IMR-90 (cell line): ENCODE measurements around the gene MALRD1. TPM values are rescaled to one million over a fixed set of nuclear protein-coding genes. Genes with fewer than 3 reads are reported as not detected.

Source experiments
- ATAC-seq: fragments of 200-7000 bp; cut with Tn5 transposase; 2 replicates; pipeline ENCODE4 v1.9.1; 2020; ENCODE audit warnings: low read depth, mild to moderate bottlenecking, moderate library complexity
- BruUV-seq: library from RNA; stranded (reverse); fragments of 400-500 nt; replicated peaks from 2 replicates; lab custom pipeline; 2021; lab: Mats Ljungman, UMichigan
- CTCF ChIA-PET: fragments of 300-600 bp; formaldehyde crosslinking; extraction: SDS; loops from one replicate; lab custom pipeline; 2021; ENCODE audit warnings: antibody characterized with exemption; lab: Yijun Ruan, JAX
- POLR2A ChIA-PET: fragments of 300-600 bp; sonication (Branson Sonifier 250); formaldehyde crosslinking; loops from one replicate; lab custom pipeline; 2022; ENCODE audit warnings: antibody characterized with exemption; ENCODE audit not compliant: unreplicated experiment; lab: Charles Lee
- DNase-seq: peaks from one replicate; pipeline ENCODE4 v3.0.0; 2013
- H2AFZ ChIP-seq: replicated peaks from 2 replicates; pipeline ENCODE3; 2013; ENCODE audit warnings: low read length, mild to moderate bottlenecking; ENCODE audit not compliant: poor library complexity
- H2AK5ac ChIP-seq: 2 replicates; pipeline ENCODE4 v1.6.1; 2013; ENCODE audit warnings: low read depth, low read length, inconsistent platforms
- H2AK9ac ChIP-seq: replicated peaks from 2 replicates; pipeline ENCODE3; 2013; ENCODE audit warnings: mild to moderate bottlenecking, low read depth, low read length, moderate library complexity; ENCODE audit not compliant: poor library complexity
- H2BK120ac ChIP-seq: 2 replicates; pipeline ENCODE4 v1.6.1; 2013; ENCODE audit warnings: low read depth, low read length, inconsistent platforms
- H2BK15ac ChIP-seq: 3 replicates; pipeline ENCODE4 v1.6.1; 2013; ENCODE audit warnings: low read depth, low read length, inconsistent platforms
- H2BK20ac ChIP-seq: 2 replicates; pipeline ENCODE4 v1.6.1; 2013; ENCODE audit warnings: low read depth, mild to moderate bottlenecking, inconsistent platforms, low read length, moderate library complexity
- H2BK5ac ChIP-seq: 2 replicates; pipeline ENCODE4 v1.6.1; 2013; ENCODE audit warnings: mild to moderate bottlenecking, low read depth, low read length, inconsistent platforms; ENCODE audit not compliant: poor library complexity, severe bottlenecking
- H3K14ac ChIP-seq: replicated peaks from 2 replicates; pipeline ENCODE4 v1.6.1; 2013; ENCODE audit warnings: low read depth, low read length, inconsistent platforms
- H3K18ac ChIP-seq: 2 replicates; pipeline ENCODE4 v1.6.1; 2013; ENCODE audit warnings: low read depth, low read length, control low read depth
- H3K23ac ChIP-seq: 2 replicates; pipeline ENCODE4 v1.6.1; 2013; ENCODE audit warnings: low read depth, low read length, inconsistent platforms
- H3K27ac ChIP-seq: 2 replicates; pipeline ENCODE4 v1.5.1; 2013; ENCODE audit warnings: mild to moderate bottlenecking, control low read depth, low read length; ENCODE audit not compliant: insufficient read depth
- H3K27me3 ChIP-seq: 2 replicates; pipeline ENCODE4 v1.6.1; 2013; ENCODE audit warnings: low read length; ENCODE audit not compliant: control insufficient read depth, insufficient read depth
- H3K36me3 ChIP-seq: 2 replicates; pipeline ENCODE4 v1.6.1; 2013; ENCODE audit warnings: low read length, mixed read lengths; ENCODE audit not compliant: control insufficient read depth, insufficient read depth
- H3K4ac ChIP-seq: 2 replicates; pipeline ENCODE4 v1.6.1; 2013; ENCODE audit warnings: low read depth, low read length, inconsistent platforms
- H3K4me1 ChIP-seq: 2 replicates; pipeline ENCODE4 v1.6.1; 2013; ENCODE audit warnings: low read length, mixed read lengths; ENCODE audit not compliant: control insufficient read depth, insufficient read depth
- H3K4me2 ChIP-seq: 2 replicates; pipeline ENCODE4 v1.6.1; 2013; ENCODE audit warnings: low read depth, mild to moderate bottlenecking, control low read depth, low read length, moderate library complexity
- H3K4me3 ChIP-seq: 2 replicates; pipeline ENCODE4 v1.5.1; 2013; ENCODE audit warnings: low read depth, mild to moderate bottlenecking, control low read depth, low read length, moderate library complexity; ENCODE audit not compliant: insufficient read depth
- H3K56ac ChIP-seq: 2 replicates; pipeline ENCODE4 v1.6.1; 2013; ENCODE audit warnings: low read length, inconsistent platforms; ENCODE audit not compliant: insufficient read depth; ENCODE audit errors: extremely low read depth
- H3K79me1 ChIP-seq, 2 experiments: 2 replicates each; pipeline ENCODE4 v1.6.1; 2013; ENCODE audit warnings: low read length in 2 of 2, inconsistent platforms in 1 of 2, low read depth in 1 of 2
- H3K9ac ChIP-seq: 2 replicates; pipeline ENCODE4 v1.6.1; 2013; ENCODE audit warnings: low read depth, low read length, control low read depth
- H3K9me1 ChIP-seq: 2 replicates; pipeline ENCODE4 v1.6.1; 2013; ENCODE audit warnings: low read length, inconsistent platforms; ENCODE audit not compliant: insufficient read depth
- H3K9me3 ChIP-seq: 2 replicates; pipeline ENCODE4 v1.6.1; 2013; ENCODE audit warnings: low read length; ENCODE audit not compliant: control insufficient read depth, insufficient read depth
- H4K20me1 ChIP-seq: 2 replicates; pipeline ENCODE4 v1.6.1; 2013; ENCODE audit warnings: low read length, inconsistent platforms; ENCODE audit not compliant: insufficient read depth
- H4K5ac ChIP-seq: 2 replicates; pipeline ENCODE4 v1.6.1; 2013; ENCODE audit warnings: mild to moderate bottlenecking, low read depth, low read length, control low read depth
- H4K8ac ChIP-seq, 2 experiments: 2 replicates each; pipeline ENCODE4 v1.6.1; 2013; ENCODE audit warnings: low read depth in 2 of 2, low read length in 2 of 2, control low read depth in 1 of 2, inconsistent platforms in 1 of 2
- H4K91ac ChIP-seq: 2 replicates; pipeline ENCODE4 v1.6.1; 2013; ENCODE audit warnings: low read depth, low read length, inconsistent platforms; ENCODE audit not compliant: insufficient read depth
- BHLHE40 ChIP-seq: fragments of 150-350 bp; IDR thresholded peaks from 2 replicates; pipeline ENCODE4 v1.6.1; 2016; ENCODE audit warnings: mild to moderate bottlenecking, low read depth, low read length
- CEBPB ChIP-seq: IDR thresholded peaks from 2 replicates; pipeline ENCODE4 v1.6.1; 2012; ENCODE audit warnings: low read depth, low read length, improper control_type of control experiment
- CHD1 ChIP-seq: IDR thresholded peaks from 2 replicates; pipeline ENCODE4 v1.6.1; 2012; ENCODE audit warnings: low read depth, low read length, improper control_type of control experiment
- FOS ChIP-seq: fragments of 150-350 bp; IDR thresholded peaks from 2 replicates; pipeline ENCODE4 v1.6.1; 2016; ENCODE audit warnings: low read depth, low read length
- MAFK ChIP-seq: IDR thresholded peaks from 2 replicates; pipeline ENCODE4 v1.6.1; 2012; ENCODE audit warnings: low read depth, low read length, improper control_type of control experiment
- MAZ ChIP-seq: IDR thresholded peaks from 2 replicates; pipeline ENCODE4 v1.6.1; 2012; ENCODE audit warnings: low read depth, mild to moderate bottlenecking, low read length, improper control_type of control experiment, moderate library complexity, borderline replicate concordance
- MXI1 ChIP-seq: IDR thresholded peaks from 2 replicates; pipeline ENCODE4 v1.6.1; 2012; ENCODE audit warnings: low read depth, mild to moderate bottlenecking, low read length, moderate library complexity, borderline replicate concordance
- NFE2L2 ChIP-seq: fragments of 150-350 bp; IDR thresholded peaks from 2 replicates; pipeline ENCODE4 v1.6.1; 2016; ENCODE audit warnings: low read depth, mild to moderate bottlenecking, low read length
- POLR2A ChIP-seq: IDR thresholded peaks from 2 replicates; pipeline ENCODE4 v1.6.1; 2012; ENCODE audit warnings: mild to moderate bottlenecking, low read depth, low read length
- RAD21 ChIP-seq: IDR thresholded peaks from 2 replicates; pipeline ENCODE4 v1.6.1; 2012; ENCODE audit warnings: low read length, improper control_type of control experiment
- RCOR1 ChIP-seq: IDR thresholded peaks from 2 replicates; pipeline ENCODE4 v1.6.1; 2012; ENCODE audit warnings: mild to moderate bottlenecking, low read length, improper control_type of control experiment; ENCODE audit not compliant: insufficient replicate concordance
- RFX5 ChIP-seq: IDR thresholded peaks from 2 replicates; pipeline ENCODE4 v1.8.0; 2012; ENCODE audit warnings: low read depth, mild to moderate bottlenecking, low read length, moderate library complexity
- SMC3 ChIP-seq: fragments of 150-350 bp; IDR thresholded peaks from 2 replicates; pipeline ENCODE4 v1.6.1; 2016; ENCODE audit warnings: low read depth, mild to moderate bottlenecking, antibody characterized with exemption, low read length, moderate library complexity
- WGBS, 2 experiments: methylation state at CpG; one replicate each; pipeline versions ENCODE4 v1.1.5 to v1.1.7; 2013; ENCODE audit warnings: missing lambda C conversion rate in 2 of 2; ENCODE audit not compliant: insufficient read length in 1 of 2; ENCODE audit errors: extremely low coverage in 2 of 2; 5-methylcytosine and 5-hydroxymethylcytosine counted together
- dilution Hi-C: fragments of 300-500 bp; cut with HindIII; formaldehyde crosslinking; loops from one replicate; pipeline ENCODE4 v1.14.3; 2018; ENCODE audit warnings: low sequenced_read_pairs; ENCODE audit not compliant: unreplicated experiment
- in situ Hi-C: fragments of 300-500 bp; cut with MboI; formaldehyde crosslinking; loops from 3 replicates; pipeline ENCODE4 v1.14.3; 2019; ENCODE audit warnings: low sequenced_read_pairs, inconsistent platforms, mixed read lengths
- intact Hi-C: fragments of 100-400 bp; cut with micrococcal nuclease; formaldehyde crosslinking; loops from 2 replicates; pipeline ENCODE4 v1.10.0; 2022
- polyA plus RNA-seq, 3 experiments: library from polyadenylated mRNA; depleted of rRNA; stranded (reverse); fragments of >200 nt; gene quantifications; 2 replicates each; pipeline ENCODE4 v1.2.3, GENCODE V29; 2012; ENCODE audit warnings: low replicate concordance in 1 of 3
- total RNA-seq: library from RNA; depleted of rRNA; stranded (reverse); fragments of >200 nt; gene quantifications from 2 replicates; pipeline ENCODE4 v1.2.3, GENCODE V29; 2012
- TF ChIP-seq, protein P1 (sequence below): fragments of 150-350 bp; IDR thresholded peaks from 2 replicates; pipeline ENCODE4 v1.6.1; 2016; ENCODE audit warnings: low read depth, mild to moderate bottlenecking, low read length, moderate library complexity, borderline replicate concordance
- TF ChIP-seq, protein P2 (sequence below): conservative IDR thresholded peaks from 2 replicates; pipeline ENCODE4 v1.5.1; 2012; ENCODE audit warnings: mild to moderate bottlenecking, low read depth, low read length, improper control_type of control experiment
- TF ChIP-seq, protein P3 (sequence below): fragments of 150-350 bp; IDR thresholded peaks from 2 replicates; pipeline ENCODE4 v1.6.1; 2017; ENCODE audit warnings: mild to moderate bottlenecking, antibody characterized with exemption, low read length, low read depth

MALRD1 gene
- total and polyA plus RNA-seq, 2 of the 4 experiments (the other 2 are of a cell fraction), result 0.34 to 1.1 TPM

DNA sequence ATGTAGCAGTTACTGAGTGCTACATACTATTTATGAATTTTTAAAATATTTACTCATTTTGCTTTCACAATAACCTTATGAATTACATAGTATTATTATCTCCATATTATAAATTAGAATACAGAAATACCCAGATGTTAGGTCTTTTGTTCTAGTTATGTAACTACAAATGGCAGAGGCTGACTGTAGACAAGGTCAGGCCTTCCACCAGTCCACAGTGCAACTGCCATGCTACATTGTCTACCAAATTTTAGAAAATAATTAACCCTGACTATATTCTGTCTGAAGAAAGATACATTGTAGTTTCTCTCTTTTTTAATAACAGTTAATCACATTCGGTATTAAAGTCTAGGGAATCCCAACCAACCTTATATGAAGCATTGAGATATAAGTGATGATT, 280.9 kb downstream of the MALRD1 start:
- H3K27ac ChIP-seq, result no peak overlapping the region
- POLR2A ChIA-PET, result no interaction called here
- DNase-seq, result no peak
- no CpG with 5 or more reads among the region's 1 CpG for WGBS, 2 experiments
- no peaks in the 10 kb centered on the region for H3K27me3 ChIP-seq
- H3K9ac ChIP-seq, result no peak overlapping the region
- no peak overlapping the region for H4K5ac ChIP-seq
- H3K4me3 ChIP-seq, result no peak overlapping the region
- no TSS peak for BruUV-seq
- H3K4me2 ChIP-seq, result no peak overlapping the region
- no peak overlapping the region for H2AFZ ChIP-seq
- no peak overlapping the region for H3K18ac ChIP-seq
- no peak overlapping the region for H3K23ac ChIP-seq
- no peaks in the 10 kb centered on the region for H3K36me3 ChIP-seq
- H2BK120ac ChIP-seq, result no peak overlapping the region
- no peak overlapping the region for H3K14ac ChIP-seq
- in situ Hi-C loops (no loop called here), dilution Hi-C loops (no loop called here), intact Hi-C loops (no loop called here)
- H4K8ac ChIP-seq, result no peak overlapping the region
- no peaks in the 10 kb centered on the region for H3K79me1 ChIP-seq
- H4K20me1 ChIP-seq, result no peaks in the 10 kb centered on the region
- H2AK5ac ChIP-seq, result no peak overlapping the region
- H3K4me1 ChIP-seq, result no peaks in the 10 kb centered on the region; the same call in 1 of the 2 replicates
- H2BK15ac ChIP-seq, result no peak overlapping the region
- H3K56ac ChIP-seq, result no peak overlapping the region
- CTCF ChIA-PET, result interaction anchor here (0.6 kb wide), 1 partner anchor 24 kb away, joined by 3 read pairs; no protein-coding TSS in a partner anchor
- H2BK5ac ChIP-seq, result no peak overlapping the region
- no peak overlapping the region for H2AK9ac ChIP-seq
- no peaks in the 10 kb centered on the region for H3K9me1 ChIP-seq
- TF ChIP-seq BHLHE40 (no peak), FOS (no peak), POLR2A (no peak), MAFK (no peak), RAD21 (no peak), NFE2L2 (no peak), CEBPB (no peak), MAZ (no peak), RFX5 (no peak), SMC3 (no peak), MXI1 (no peak), RCOR1 (no peak), CHD1 (no peak)
- TF ChIP-seq, protein P1, sequence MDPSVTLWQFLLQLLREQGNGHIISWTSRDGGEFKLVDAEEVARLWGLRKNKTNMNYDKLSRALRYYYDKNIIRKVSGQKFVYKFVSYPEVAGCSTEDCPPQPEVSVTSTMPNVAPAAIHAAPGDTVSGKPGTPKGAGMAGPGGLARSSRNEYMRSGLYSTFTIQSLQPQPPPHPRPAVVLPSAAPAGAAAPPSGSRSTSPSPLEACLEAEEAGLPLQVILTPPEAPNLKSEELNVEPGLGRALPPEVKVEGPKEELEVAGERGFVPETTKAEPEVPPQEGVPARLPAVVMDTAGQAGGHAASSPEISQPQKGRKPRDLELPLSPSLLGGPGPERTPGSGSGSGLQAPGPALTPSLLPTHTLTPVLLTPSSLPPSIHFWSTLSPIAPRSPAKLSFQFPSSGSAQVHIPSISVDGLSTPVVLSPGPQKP, result no peak
- TF ChIP-seq, protein P2, sequence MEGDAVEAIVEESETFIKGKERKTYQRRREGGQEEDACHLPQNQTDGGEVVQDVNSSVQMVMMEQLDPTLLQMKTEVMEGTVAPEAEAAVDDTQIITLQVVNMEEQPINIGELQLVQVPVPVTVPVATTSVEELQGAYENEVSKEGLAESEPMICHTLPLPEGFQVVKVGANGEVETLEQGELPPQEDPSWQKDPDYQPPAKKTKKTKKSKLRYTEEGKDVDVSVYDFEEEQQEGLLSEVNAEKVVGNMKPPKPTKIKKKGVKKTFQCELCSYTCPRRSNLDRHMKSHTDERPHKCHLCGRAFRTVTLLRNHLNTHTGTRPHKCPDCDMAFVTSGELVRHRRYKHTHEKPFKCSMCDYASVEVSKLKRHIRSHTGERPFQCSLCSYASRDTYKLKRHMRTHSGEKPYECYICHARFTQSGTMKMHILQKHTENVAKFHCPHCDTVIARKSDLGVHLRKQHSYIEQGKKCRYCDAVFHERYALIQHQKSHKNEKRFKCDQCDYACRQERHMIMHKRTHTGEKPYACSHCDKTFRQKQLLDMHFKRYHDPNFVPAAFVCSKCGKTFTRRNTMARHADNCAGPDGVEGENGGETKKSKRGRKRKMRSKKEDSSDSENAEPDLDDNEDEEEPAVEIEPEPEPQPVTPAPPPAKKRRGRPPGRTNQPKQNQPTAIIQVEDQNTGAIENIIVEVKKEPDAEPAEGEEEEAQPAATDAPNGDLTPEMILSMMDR, result no peak
- TF ChIP-seq, protein P3, sequence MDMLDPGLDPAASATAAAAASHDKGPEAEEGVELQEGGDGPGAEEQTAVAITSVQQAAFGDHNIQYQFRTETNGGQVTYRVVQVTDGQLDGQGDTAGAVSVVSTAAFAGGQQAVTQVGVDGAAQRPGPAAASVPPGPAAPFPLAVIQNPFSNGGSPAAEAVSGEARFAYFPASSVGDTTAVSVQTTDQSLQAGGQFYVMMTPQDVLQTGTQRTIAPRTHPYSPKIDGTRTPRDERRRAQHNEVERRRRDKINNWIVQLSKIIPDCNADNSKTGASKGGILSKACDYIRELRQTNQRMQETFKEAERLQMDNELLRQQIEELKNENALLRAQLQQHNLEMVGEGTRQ, result no peak
- H3K9me3 ChIP-seq, result no peaks in the 10 kb centered on the region
- H2BK20ac ChIP-seq, result no peak overlapping the region
- ATAC-seq, result no peak
- no peak overlapping the region for H3K4ac ChIP-seq
- no peak overlapping the region for H4K91ac ChIP-seq
